CD4-positive, alpha-beta T cell treated with Interleukin-17A for 4 hours (primary cell): ENCODE measurements around the gene RPS28.
"Not testable (repeated sequence)": the region's sequence is repeated elsewhere in the genome, so short reads cannot be mapped to it uniquely, and the experiment has no call there.

Experiments used
- DNase-seq: peaks from one replicate; pipeline ENCODE4 v3.0.0-alpha.2; 2020; ENCODE audit warnings: mixed read lengths

Gene RPS28

DNA sequence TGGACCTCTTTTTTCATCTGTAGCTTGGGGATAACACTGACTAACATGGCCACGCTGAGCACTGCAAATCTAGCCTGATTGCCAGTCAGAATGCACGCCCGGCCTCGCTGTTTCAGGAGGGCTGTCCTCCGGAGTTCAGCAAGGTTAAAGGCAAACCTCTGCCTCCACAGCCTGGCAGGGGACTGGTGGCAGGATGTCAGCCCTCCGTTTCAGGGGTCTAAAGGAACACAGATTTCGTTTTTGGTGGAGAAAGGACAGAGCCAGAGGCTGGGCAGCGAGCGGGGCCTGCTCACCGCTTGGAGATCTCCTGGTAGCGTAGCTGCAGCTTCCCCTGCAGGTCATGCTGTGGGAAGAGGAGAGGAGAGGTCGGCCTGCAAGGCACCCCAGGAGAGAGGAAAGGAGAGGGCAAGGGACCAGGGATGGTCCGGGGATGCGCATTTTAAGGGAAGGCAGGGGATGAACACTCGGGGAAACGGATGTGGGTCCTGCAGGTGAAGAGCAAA lies 681 bp upstream of the RPS28 start:
- DNase-seq = no peak

DNA sequence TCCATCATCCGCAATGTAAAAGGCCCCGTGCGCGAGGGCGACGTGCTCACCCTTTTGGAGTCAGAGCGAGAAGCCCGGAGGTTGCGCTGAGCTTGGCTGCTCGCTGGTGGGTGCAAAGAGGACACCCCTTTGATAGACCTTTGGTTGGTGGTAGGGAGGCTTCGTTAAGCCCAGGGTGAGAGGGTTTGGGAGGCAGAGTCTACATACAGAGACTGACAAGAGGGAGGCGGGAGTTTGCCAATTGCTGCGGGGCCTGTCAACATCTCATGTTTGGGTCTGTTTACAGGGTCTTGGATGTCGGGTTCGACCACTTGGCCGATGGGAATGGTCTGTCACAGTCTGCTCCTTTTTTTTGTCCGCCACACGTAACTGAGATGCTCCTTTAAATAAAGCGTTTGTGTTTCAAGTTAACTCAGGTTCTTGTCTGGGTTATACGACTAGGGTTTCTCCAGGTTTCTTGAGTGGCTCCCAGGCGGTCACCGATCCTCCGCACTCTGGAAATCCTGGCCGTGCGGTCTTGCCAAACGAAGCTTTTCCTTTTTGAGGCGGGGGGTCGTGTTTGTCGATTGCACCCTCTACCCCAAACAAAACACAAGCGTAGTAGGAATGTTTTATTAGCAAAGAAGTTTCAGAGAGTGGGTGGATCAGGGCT lies 816 bp downstream of the RPS28 start:
- DNase-seq = no peak

DNA sequence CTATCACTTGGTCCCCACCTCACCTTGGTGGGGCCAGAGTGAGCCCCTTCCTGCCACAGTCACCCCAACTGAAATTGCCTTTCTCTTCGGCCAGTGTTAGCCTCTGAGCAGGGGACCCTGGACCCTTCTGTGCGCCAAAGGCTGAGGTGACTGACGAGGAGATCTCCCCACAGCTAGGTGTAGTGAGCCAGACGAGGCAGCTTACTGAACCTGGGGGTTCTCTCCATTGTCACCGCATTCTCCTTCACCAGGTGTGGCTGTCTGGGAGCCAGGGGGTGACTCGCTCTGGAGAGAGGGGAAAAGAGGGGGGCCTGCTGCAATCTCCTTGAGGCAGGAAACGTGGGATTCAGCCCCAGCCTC lies 1.3 kb downstream of the RPS28 start:
- DNase-seq = no peak

DNA sequence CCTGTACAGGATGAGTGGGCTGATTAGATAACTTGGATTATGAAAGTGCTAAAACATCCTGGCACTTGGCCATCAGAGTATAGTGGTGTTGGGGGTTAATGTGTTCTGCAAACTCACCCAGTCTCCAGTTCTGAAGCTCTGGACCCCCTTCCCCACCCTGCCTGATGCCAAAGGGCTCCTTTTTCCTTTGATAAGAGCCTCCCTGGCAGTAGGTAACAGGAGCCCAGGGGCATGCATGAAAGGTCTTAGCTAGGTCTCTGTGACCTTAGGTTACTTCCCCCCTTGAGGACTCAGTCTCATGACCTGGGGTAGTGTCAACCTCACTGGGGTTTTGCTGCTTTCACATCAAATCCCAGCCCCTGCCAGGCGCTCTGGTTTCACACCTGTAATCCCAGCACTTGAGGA lies 2.5 kb downstream of the RPS28 start:
- no peak for DNase-seq

DNA sequence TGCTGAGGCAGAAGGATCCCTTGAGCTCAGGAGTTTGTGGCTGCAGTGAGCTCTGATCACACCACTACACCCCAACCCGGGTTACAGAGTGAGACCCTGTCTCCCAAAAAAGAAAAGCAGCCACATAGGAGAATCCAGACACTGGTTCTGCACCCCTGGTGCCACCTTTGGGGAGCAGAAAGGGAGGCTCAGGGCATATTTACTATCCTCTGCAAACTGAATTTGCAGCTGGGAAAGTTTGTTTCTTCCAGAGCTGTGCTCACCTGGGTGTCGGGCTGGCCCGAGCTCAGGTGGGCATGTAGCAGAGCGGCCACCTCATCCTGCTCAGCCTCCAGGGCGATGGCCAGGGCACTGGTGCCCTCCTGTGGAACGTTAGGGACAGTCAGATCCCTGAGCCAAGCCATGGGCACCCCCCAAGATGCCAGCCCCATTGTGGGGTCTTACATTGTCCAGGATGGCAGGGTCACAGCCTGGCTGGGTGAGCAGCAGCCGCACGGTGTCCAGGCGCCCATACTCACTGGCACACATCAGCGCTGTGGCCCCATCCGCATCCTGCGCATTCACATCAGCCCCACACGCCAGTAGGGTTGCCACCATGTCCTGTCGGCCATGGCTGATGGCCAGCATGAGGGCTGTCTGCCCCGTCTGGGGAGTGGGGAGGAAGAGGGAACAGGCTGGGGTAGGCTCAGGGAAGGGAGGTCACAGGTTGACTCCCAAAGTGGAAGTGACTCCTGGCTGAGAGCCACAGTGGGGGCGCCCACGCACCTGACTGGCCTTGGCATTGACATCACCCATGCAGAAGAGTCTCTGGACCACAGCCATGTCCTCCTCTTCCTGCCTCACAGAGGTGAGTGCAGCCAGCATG lies 3.1 kb downstream of the RPS28 start:
- no peak for DNase-seq

DNA sequence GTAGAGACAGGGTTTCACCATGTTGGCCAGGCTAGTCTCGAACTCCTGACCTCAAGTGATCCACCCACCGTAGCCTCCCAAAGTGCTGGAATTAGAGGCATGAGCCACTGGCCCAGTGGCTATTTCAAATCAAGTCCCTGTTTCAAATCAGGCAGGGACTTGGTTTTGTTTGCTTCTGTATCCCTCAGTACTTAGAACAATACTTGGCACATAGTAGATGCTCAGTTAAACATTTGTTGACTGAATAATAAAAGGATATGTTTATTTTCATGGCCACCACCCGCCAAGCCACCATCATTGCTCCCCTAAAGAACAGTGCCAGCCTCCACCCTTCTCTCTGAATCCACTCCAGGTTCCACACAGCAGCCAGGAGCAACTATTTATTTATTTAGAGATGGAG lies 4.2 kb downstream of the RPS28 start:
- DNase-seq = no peak

DNA sequence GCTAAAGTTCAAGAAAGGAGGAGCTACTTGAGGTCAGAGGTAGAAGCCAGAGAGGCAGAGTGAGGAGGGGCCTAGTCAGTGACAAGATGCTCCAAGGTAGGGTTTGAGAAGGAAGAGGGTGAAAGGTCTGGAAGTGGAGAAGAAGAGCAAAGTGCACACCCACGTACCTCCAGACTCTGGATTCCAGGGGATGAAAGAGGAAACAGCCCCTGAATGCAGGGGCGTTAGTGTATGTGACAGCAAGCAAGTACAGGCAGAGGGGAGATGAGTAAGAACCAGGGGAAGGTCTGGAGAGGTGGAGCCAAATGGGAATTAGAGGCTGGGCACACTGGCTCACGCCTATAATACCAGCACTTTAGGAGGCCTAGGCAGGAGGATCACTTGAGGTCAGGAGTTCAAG lies 8.7 kb downstream of the RPS28 start:
- no peak for DNase-seq

DNA sequence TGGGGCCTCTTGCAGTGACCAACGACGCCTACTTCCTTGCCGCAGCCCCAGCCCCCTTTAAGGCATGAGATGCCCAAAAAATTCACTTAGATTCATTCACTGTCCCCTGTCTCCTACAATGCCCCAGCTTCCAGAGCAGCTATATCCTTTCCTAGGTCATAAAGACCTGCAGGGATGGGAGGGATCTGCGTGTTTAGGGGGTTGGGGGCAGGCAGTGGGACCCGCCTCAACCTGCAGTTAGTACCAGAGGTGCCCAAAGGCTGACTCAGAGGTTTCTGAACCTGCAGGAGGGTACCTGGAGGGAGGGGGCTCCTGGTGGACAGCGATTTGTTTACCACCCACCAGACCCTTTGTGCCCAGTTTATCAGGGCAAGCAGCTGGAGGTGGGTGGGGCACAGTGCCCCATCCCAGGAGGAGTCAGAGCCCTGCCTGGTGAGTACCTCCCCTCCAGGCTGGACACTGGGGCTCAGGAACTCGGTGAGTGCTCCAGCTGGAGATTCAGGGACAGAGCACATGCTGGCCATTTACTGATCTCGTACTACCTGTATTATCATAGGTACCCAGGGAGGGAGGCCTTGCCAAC lies 10.1 kb downstream of the RPS28 start:
- no peak for DNase-seq

DNA sequence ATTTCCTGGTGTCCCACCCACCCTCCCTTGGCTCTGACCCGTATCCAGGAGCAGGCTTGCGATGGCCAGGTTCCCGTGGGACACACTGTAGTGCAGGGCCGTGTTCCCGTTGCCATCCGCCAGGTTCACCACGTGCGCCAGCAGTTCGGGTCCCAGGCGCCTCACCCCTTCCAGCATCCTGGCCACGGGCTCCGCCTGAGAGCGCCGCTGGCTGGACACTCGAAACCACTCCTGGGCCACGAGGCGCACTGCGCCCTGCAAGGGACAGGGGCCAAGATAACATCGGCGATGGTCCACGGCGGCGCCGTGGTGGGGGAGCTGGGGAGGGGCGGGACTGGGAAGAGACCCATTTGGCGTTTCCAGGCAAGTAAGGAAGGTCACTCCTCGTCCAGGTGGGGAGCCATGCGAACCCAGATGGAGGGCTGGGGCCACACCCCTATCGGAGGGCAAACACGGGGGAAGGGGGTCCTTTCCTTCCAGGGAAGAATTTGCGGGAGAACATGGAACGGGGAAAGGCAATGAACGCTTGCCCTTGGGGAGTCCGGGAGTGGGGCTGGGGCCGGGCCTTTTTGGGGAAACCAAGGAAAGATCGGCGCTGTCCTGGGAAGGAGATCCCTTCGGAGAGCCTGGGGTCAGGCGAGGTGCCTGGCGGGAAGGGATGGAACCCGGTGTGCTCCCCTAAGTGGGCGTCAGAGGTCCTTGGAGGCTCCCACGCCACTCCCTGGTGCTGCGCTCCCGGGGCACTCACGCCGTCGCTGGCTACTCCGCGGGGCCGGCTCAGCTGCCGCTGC lies 11.9 kb downstream of the RPS28 start:
- DNase-seq = no peak

DNA sequence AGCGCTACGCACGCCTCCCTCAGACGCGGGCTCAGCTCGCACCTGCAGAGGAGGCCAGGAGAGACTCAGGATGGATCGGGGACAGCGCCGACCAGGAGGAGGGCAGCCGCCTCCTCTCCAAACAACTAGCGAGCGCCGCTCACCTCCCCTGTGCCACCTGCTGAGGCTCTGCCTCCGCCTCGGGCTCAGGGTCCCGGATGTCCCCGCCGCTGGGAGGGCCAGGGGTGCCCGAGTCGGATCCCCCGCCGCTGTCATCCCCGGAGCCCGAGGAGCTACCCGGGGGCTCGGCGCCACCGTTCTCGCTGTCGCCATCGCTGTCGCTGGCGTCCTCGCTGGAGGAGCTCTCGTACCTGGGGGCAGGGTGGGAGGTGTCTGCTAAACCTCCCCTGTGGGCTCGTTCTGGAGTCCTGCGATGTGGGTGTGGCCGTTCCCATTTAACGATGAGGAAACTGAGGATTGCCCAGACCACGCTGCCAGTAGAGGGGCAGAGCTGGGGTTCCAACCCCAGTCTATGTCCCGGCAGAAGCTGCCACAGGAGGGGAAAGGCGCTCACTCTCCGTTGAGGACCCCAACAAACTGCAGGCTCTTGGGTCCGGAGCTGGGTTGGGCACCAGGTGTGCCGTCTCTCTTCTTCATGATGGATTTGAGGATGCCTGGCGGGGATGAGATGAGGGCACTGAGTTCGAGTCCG lies 12.6 kb downstream of the RPS28 start:
- no peak for DNase-seq

DNA sequence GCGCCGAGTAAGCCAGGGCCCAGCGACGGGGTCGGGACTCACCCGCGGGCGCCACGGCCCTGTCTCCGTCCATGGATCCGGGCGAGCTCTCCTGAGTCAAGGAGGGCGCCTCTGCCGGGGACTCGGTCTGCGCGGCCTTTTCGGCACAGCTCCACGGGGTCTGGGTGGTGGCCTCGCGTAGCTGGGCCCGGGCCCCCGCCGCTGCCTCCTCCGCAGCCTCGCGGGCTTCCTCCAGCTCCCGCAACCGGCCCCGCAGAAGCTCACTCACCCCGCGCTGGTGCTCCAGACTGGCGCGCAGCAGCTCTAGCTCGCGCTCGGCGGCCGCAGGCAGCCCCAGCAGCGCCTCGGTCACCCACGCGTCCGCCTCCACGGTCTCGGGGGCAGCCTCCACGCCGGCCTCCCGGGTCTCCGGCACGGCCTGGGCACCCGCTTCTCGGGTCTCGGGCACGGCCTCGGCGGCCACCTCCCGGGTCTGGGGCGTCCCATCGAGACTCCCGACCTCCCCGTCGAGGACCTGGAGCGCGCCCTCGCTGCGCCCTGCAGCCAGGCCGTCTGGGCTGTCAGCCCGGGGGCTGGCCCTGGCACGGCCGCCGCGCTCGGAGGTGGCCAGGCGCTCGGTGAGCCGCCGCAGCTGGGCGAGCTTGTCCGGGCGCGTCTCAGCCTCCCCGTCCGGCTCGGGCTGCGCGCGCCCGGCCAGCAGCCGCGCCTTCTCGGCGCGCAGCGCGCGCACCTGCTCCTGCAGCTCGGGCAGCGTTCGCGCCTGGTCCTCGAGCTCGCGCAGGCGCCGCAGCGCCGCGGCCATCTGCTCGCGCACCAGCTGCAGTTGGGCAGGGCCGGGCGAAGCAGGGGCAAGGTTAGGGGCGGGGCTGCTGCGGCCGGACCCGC lies 13.4 kb downstream of the RPS28 start:
- no peak for DNase-seq

DNA sequence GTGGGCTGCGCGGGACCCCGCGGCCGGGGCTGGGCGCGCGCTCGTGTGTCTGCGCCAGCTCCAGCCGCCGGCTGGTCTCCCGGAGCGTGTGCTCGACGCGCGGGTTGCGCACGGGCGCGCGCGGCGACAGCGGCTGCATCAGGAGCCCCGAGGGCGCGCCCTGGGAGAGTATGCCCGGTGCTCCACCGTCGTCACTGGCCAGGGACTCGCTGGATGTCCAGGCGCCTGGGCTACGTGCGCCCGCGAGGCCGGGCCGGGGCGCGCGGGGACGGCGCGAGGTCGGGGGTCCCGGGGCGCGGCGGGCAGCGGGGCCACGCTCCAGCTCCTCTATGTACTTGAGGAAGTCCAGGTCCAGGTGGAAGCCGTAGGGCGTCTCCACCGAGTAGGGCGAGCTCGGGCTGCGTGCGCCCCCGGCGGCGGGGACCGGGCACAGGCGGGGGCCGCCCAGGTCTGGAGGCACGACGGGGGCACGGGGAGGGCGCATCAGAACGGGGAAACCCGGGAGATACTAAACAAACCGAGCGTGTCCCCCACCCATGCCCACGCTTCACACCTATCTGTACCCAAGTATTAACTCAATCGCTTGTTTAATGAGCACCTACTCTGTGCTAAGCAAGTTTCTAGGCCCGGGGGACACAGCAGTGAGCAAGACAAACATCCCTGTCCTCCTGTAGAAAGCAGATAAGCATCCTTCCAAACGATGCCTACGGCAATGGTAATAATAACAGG lies 14.2 kb downstream of the RPS28 start:
- DNase-seq = peak; percentile 27

DNA sequence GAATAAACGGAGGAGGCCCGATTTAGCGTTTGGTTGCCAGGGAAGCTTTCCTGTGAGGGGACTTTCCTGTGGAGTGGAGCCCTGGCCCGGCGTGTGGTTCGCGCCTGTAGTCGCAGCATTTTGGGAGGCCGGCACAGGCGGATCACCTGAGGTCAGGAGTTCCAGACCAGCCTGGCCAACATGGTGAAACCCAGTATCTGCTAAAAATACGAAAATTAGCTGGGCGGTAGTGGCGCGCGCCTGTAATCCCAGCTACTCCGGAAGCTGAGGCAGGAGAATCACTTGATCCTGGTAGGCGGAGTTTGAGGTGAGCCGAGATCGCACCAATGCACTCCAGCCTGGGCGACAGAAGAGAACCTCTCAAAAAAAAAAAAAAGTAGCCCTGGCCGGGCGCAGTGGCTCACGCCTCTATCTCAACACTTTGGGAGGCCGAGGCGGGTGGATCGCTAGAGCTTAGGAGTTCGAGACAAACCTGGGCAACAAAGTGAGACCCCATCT lies 14.8 kb downstream of the RPS28 start:
- DNase-seq = no peak

DNA sequence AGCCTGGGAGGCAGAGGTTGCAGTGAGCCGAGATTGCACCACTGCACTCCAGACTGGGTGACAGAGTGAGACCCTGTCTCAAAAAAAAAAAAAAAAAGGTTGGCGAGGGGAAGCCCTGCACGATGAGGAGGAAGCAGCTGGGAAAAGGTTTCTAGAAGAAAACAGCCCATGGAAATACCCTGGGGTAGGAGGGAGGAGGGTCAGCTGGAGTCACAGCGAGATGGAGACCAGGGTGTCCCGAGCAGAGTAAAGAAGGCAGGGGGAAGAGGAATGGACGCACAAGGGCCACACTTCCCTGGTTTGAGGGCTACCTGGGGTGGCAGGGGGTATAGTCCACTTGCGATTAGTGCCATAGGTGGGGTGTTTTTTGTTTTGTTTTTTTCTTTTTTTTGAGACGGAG lies 15.4 kb downstream of the RPS28 start:
- no peak for DNase-seq

DNA sequence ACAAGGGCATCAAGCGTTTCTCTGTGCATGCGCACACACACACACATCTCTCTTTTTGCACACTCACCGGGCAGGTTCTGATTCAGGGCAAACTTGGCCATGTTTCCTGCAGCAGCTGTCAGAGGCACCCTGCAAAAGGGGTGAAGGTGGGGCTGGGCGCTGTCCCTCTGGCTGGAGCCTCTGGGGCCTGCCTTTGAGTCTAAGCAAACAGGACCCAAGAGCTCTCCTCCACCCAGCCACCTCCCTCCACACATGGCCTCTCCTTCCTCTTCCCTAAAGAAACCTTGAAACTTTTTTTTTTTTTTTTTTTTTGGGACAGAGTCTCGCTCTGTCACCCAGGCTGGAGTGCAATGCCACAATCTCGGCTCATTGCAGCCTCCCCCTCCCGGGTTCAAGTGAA lies 16.4 kb downstream of the RPS28 start:
- no peak for DNase-seq

DNA sequence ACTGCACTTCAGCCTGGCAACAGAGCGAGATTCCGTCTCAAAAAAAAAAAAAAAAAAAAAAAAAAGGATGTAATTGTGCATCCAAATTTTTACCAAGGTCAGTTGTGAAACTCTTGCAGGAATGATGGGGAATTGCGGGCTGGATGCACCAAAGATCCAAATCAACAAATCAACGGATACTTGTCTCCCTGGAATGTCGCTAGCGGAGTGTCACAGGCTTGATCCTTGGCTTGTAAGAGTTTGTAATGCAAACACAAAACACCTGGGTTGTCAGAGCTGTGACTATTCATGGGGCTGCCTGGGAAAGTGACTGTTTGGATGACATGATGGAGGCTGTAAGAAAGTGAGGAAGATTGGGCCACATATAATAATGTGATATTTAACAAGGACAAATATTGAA lies 17.5 kb downstream of the RPS28 start:
- DNase-seq = no peak

DNA sequence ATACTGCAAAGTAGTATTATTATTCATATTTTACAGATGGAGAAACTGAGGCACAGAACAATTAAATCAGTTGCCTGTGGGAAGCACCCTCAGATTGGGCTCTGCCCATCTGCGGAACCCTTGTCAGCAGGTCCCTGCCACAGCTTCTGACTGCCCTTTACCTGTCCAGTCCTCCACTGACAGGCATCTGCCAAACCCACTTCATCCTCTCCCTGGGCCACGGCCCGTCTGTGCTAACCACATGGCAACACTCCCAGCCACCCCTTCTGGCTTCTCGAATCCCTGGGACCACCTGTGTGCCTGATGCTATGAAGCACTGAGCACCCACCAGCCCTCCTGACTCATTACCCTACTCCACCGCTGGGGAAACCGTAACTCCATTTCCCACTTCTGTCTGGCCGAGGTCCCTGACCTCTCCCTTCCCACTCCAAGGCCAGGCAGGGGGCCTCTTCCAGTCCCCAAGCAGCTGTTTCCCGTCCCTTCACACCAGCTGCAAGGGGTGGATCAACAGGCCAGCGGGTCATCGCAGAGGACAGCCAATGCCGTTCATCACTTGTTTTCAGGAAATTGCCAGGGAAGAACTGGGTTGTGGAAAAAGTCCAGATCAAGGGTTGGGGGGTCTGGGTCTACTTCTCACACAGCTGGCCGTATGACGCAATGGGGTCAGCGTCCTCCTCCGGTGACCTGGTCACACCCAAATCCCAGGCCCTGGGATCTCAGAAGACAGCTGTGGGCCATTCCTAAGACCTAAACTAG lies 19.2 kb downstream of the RPS28 start:
- no peak for DNase-seq

DNA sequence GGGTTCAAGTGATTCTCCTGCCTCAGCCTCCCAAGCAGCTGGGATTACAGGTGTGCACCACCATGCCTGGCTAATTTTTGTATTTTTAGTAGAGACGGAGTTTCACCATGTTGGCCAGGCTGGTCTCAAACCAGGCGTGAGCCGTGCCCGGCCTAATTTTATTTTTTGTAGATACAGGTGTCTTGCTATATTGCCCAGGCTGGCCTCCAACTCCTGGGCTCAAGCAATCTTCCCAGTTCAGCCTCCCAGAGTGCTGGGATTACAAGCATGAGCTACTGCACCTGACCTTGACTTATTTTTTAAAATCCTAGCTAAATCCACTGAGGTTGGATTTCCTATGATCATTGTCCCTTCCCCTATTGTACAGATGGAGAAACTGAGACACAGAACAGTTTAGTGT lies 20.2 kb downstream of the RPS28 start:
- not testable (repeated sequence) for DNase-seq

DNA sequence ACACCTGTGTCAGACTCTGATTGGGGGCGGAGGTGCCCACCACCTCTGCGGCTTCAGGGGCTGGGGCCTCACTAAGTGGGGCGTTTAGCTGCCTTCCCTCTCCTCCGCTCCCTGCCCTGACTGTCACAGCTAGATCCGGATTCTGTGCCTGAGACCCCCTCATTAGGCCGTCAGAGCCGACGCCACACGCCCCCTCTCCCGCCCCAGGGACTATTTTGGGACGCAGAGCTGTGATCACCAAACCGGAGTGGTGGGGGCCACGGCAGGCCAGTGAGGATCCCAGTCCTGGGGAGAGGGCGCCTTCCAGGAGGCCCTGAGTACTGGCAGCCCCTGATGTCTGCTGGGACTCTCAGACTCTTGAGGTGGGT lies 21.0 kb downstream of the RPS28 start:
- no peak for DNase-seq
